Chondrocyte (in vitro differentiated cells): ENCODE measurements around the gene EXOC2. TPM values are rescaled to one million over a fixed set of nuclear protein-coding genes. Genes with fewer than 3 reads are reported as not detected.
"Not testable (repeated sequence)": the region's sequence is repeated elsewhere in the genome, so short reads cannot be mapped to it uniquely, and the experiment has no call there.

Source experiments
- DNase-seq: peaks from one replicate; pipeline ENCODE4 v3.0.0; 2021; ENCODE audit warnings: mixed read lengths, low spot score
- H3K27ac Mint-ChIP-seq: one replicate; pipeline ENCODE4 v1.8.0; 2021; ENCODE audit warnings: mild to moderate bottlenecking, moderate library complexity, mixed read lengths; ENCODE audit not compliant: unreplicated experiment
- H3K27me3 Mint-ChIP-seq: 2 replicates; pipeline ENCODE4 v1.8.0; 2021; ENCODE audit warnings: low read depth, mixed read lengths
- H3K36me3 Mint-ChIP-seq: 2 replicates; pipeline ENCODE4 v1.8.0; 2021; ENCODE audit warnings: low read depth, mixed read lengths
- H3K4me1 Mint-ChIP-seq: 2 replicates; pipeline ENCODE4 v1.8.0; 2021; ENCODE audit warnings: low read depth, mild to moderate bottlenecking, mixed read lengths
- H3K4me3 Mint-ChIP-seq: one replicate; pipeline ENCODE4 v1.8.0; 2021; ENCODE audit warnings: mild to moderate bottlenecking, moderate library complexity, mixed read lengths; ENCODE audit not compliant: unreplicated experiment
- H3K9me3 Mint-ChIP-seq: 2 replicates; pipeline ENCODE4 v1.8.0; 2021; ENCODE audit warnings: low read depth, mixed read lengths
- total RNA-seq: library from RNA; stranded (reverse); gene quantifications from 3 replicates; pipeline ENCODE4 v1.2.1, GENCODE V29; 2021
- TF ChIP-seq, protein P1 (sequence below): fragments of 200-600 bp; sonication (generic); IDR thresholded peaks from 2 replicates; pipeline ENCODE4 v1.5.0; 2021; ENCODE audit warnings: antibody characterized with exemption, mild to moderate bottlenecking, moderate library complexity

EXOC2 gene
- total RNA-seq, 1 donor from 2014 or later = 27.5 TPM

DNA sequence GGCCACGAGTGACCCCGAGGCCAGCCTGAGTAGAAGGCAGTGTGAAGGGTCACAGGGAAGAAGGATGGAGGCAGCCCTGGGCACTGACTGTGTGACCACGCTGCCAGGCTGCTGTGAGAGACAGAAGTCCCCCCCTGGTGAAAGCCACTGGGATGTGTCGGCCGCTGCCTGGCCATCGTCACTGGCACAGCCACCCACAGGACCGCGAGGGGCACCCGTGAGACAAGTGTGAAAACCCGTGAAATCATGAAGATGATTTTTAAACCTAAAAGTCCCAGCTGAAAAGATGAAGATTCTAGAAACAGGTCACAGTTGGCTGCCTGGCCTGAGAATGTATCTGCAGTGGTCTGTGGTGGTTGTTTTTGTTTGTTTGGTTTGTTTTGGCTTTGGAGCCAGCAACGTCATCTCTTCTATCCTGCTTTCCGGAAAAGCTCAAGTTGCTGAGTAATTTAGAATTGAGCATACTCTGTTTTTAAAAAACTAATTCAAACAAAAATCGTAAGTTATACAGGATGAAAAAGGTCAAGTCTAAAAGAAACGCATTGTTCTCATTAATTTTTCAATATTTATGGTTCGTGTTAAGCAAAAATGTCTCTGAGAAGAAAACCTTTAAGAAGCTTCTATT lies 130.8 kb downstream of the EXOC2 start:
- no peak overlapping the region for H3K4me3 Mint-ChIP-seq
- H3K4me1 Mint-ChIP-seq = peaks cover 3% of the 10 kb centered on the region
- H3K27ac Mint-ChIP-seq = no peak overlapping the region
- H3K36me3 Mint-ChIP-seq = peaks cover 30% of the 10 kb centered on the region
- no peaks in the 10 kb centered on the region for H3K9me3 Mint-ChIP-seq
- no peak for DNase-seq
- TF ChIP-seq, protein P1, sequence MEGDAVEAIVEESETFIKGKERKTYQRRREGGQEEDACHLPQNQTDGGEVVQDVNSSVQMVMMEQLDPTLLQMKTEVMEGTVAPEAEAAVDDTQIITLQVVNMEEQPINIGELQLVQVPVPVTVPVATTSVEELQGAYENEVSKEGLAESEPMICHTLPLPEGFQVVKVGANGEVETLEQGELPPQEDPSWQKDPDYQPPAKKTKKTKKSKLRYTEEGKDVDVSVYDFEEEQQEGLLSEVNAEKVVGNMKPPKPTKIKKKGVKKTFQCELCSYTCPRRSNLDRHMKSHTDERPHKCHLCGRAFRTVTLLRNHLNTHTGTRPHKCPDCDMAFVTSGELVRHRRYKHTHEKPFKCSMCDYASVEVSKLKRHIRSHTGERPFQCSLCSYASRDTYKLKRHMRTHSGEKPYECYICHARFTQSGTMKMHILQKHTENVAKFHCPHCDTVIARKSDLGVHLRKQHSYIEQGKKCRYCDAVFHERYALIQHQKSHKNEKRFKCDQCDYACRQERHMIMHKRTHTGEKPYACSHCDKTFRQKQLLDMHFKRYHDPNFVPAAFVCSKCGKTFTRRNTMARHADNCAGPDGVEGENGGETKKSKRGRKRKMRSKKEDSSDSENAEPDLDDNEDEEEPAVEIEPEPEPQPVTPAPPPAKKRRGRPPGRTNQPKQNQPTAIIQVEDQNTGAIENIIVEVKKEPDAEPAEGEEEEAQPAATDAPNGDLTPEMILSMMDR = no peak
- no peaks in the 10 kb centered on the region for H3K27me3 Mint-ChIP-seq

DNA sequence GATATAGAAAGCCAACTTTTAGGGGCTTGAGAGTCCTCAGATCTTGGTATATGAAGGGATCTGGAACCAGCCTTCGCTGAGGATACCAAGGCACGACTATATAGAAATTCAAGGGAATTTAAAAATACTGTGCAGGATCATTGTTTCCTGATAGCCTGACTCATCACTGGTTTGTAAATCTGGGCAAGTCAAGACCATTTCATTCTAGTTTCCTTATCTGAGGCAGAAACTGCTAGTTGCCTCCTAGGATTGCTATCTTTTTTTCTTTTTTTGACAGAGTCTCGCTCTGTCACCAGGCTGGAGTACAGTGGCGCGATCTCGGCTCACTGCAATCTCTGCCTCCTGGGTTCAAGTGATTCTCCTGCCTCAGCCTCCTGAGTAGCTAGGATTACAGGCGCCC lies 131.6 kb downstream of the EXOC2 start:
- H3K36me3 Mint-ChIP-seq = peaks cover 28% of the 10 kb centered on the region
- not testable (repeated sequence) for H3K27ac Mint-ChIP-seq, H3K27me3 Mint-ChIP-seq, H3K9me3 Mint-ChIP-seq, H3K4me1 Mint-ChIP-seq, DNase-seq, H3K4me3 Mint-ChIP-seq

DNA sequence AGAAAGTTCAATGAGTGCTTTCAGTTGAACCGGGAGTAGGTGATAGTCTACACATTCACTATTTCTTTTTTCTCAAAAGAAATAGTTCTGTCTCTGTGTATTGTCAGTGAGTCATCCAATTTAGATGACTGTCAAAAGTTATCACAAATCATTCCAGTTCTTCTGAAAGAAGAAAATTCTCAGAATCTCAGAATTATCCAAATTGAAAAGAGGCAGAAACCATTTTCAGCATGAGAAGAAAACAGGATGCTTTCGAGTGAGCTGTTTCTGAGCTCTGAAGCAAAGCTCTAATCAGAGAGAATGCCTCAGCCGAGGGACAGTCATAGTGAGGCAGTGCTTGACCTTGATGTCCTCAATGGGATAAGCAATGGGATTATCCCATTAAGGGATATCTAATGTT lies 134.0 kb downstream of the EXOC2 start:
- Mint-ChIP-seq H3K4me1 (peaks cover 3% of the 10 kb centered on the region), H3K36me3 (peaks cover 37% of the 10 kb centered on the region), H3K4me3 (no peak overlapping the region), H3K9me3 (no peaks in the 10 kb centered on the region), H3K27me3 (no peaks in the 10 kb centered on the region), H3K27ac (no peak overlapping the region)
- no peak for DNase-seq
- TF ChIP-seq, protein P1 = no peak

DNA sequence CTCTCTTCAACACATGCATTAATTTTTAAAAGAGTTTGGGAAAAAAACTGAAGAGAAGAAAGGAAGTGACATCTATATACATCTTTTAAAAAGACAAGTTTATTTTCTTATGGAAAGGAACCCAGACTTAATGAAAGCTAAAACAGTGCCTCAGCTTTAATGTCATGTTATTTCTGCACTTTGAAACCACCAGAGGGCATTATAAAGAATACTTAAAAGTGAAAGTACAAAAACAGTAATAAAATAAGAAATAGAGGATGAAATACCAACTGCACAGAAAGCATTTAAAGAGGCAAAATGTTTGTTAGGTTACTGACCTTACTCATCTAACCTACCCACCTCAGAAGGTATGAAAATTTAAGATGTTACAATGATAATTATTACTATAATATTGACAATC lies 134.8 kb downstream of the EXOC2 start:
- Mint-ChIP-seq H3K4me3 (no peak overlapping the region), H3K4me1 (peaks cover 3% of the 10 kb centered on the region), H3K27me3 (no peaks in the 10 kb centered on the region), H3K27ac (no peak overlapping the region), H3K36me3 (peaks cover 35% of the 10 kb centered on the region), H3K9me3 (no peaks in the 10 kb centered on the region)
- TF ChIP-seq, protein P1 = peak; percentile 75
- no peak for DNase-seq

DNA sequence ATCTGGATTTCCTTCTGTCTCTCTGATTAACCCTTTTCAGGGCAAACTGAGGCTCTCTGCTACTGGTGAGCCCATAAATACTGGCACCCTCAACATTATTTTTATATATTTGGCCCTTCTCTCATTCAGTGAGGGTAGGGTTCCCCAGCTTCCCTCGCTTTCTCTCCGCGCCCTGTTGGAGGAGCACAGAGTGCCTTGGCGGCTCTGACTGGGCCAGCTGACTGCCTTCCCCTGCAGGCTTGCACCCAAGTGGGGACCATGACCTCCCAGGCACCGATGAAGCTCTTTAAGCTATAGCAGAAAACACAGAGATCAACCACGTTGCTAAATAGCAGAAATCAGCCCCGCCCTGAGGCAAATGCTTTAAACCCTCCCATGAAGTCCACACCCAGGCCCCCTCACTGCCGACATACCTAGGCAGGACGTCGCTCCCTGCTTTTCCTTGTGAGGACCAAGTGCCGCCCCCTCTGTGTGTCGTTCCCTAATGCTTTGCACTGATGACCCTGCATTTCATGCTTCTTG lies 141.0 kb downstream of the EXOC2 start:
- no peak for DNase-seq
- Mint-ChIP-seq H3K36me3 (peaks cover 23% of the 10 kb centered on the region), H3K27ac (no peak overlapping the region), H3K4me3 (no peak overlapping the region), H3K27me3 (no peaks in the 10 kb centered on the region), H3K9me3 (no peaks in the 10 kb centered on the region), H3K4me1 (peaks cover 3% of the 10 kb centered on the region)
- TF ChIP-seq, protein P1 = no peak

DNA sequence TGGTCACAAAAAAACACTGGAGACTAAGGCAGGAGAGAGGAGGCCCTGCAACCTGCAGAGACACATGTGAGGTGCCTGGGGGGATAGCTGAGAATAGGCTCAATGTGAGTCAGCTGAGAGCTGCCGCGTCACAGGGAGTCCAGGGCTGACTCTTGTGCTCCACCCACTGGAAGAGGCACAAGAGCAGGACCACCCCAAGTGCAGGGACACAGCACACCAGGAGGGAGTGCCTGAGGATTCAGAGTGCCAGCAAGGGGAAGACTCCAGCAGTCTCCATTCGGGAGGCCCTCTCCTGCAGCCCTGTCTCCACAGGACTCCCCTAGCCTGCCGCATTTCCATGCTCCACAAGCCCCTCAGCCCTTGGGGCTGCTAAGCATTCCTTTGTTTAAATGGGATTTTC lies 141.5 kb downstream of the EXOC2 start:
- H3K36me3 Mint-ChIP-seq = peaks cover 21% of the 10 kb centered on the region
- H3K4me1 Mint-ChIP-seq = peaks cover 3% of the 10 kb centered on the region
- DNase-seq = no peak
- no peak overlapping the region for H3K4me3 Mint-ChIP-seq
- no peaks in the 10 kb centered on the region for H3K27me3 Mint-ChIP-seq
- H3K27ac Mint-ChIP-seq = no peak overlapping the region
- TF ChIP-seq, protein P1 = peak; percentile 46
- H3K9me3 Mint-ChIP-seq = no peaks in the 10 kb centered on the region
